Natural killer cell treated with Interleukin-12 subunit alpha and Interleukin-12 subunit beta and Interleukin-15 and Interleukin-18, amount 100 ng/mL, for 72 hours (primary cell): Measurements from ENCODE around the gene FBXO45. TPM values are rescaled to one million over a fixed set of nuclear protein-coding genes. Genes with fewer than 3 reads are reported as not detected.
A peak's percentile ranks its signal among the peaks of the same experiment; 100 is the strongest.
"Not testable (repeated sequence)": the region's sequence is repeated elsewhere in the genome, so short reads cannot be mapped to it uniquely, and the experiment has no call there.

Source experiments
- ATAC-seq, 2 donors: fragments of 150-1000 bp; cut with Tn5 transposase in 1 of 2; sonication (Bioruptor Pico), chemical (Tn5 transposase) in 1 of 2; 2 replicates each; pipeline ENCODE4 v1.10.0; 2021
- DNase-seq: peaks from one replicate; pipeline ENCODE4 v3.0.0; 2022; ENCODE audit warnings: low spot score
- H3K27ac Mint-ChIP-seq, 2 donors: 1 replicate in 1 of 2; 2 replicates in 1 of 2; pipeline ENCODE4 v1.8.0; 2022; ENCODE audit warnings: mixed read lengths in 2 of 2, mild to moderate bottlenecking in 1 of 2, moderate library complexity in 1 of 2
- H3K27me3 Mint-ChIP-seq, 2 donors: 1 replicate in 1 of 2; 2 replicates in 1 of 2; pipeline ENCODE4 v1.8.0; 2022; ENCODE audit warnings: mixed read lengths in 2 of 2
- H3K36me3 Mint-ChIP-seq: one replicate; pipeline ENCODE4 v1.8.0; 2022; ENCODE audit warnings: mixed read lengths
- H3K4me1 Mint-ChIP-seq, 2 donors: 1 replicate in 1 of 2; 2 replicates in 1 of 2; pipeline ENCODE4 v1.8.0; 2022; ENCODE audit warnings: low read depth in 2 of 2, mixed read lengths in 2 of 2, mild to moderate bottlenecking in 1 of 2
- H3K4me3 Mint-ChIP-seq: one replicate; pipeline ENCODE4 v1.8.0; 2022; ENCODE audit warnings: mixed read lengths
- H3K9me3 Mint-ChIP-seq: 2 replicates; pipeline ENCODE4 v1.8.0; 2022; ENCODE audit warnings: mixed read lengths
- total RNA-seq, 2 donors: library from RNA; stranded (reverse); gene quantifications; one replicate each; pipeline ENCODE4 v1.2.3, GENCODE V29; 2022

The FBXO45 gene
- total RNA-seq, 2 donors from 2014 or later, result 17.7 to 22.3 TPM

DNA sequence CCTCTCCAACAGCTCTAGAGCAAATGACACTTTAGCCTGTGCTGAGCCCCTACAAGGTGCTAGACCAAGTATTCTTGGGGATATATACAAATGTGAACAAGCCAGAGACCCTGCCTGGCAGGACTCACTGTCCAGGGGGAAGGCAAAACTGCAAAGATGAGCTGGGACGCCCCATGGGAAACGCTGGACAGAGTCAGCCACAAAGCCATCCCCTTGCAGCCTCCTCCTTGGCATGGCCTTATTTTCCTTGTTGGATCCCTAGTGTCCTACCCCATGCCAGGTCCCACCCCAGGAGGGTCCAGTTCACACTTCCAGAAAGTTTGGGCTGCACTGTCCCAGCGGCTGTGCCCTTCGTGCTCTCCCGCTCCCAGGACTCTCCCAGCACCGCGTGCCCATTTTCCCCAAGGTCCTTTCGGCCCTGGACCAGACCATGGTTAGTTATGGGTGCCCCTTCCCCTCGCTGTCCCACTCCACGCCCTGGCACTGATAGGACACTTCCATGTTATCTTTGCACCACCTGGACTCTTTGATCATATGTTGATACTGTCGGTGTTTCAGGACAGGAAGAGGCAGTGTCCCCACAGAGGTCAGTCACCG lies 65.2 kb downstream of the FBXO45 start:
- peak overlapping the region; percentile 84 for H3K4me3 Mint-ChIP-seq
- ATAC-seq, result no peak
- H3K27ac Mint-ChIP-seq, result peak overlapping the region; percentile 90 to 94
- H3K27me3 Mint-ChIP-seq, result no peaks in the 10 kb centered on the region
- no peaks in the 10 kb centered on the region for H3K9me3 Mint-ChIP-seq
- no peak for DNase-seq
- peaks cover 62 to 68% of the 10 kb centered on the region in 2 donors for H3K4me1 Mint-ChIP-seq
- H3K36me3 Mint-ChIP-seq, result no peaks in the 10 kb centered on the region

DNA sequence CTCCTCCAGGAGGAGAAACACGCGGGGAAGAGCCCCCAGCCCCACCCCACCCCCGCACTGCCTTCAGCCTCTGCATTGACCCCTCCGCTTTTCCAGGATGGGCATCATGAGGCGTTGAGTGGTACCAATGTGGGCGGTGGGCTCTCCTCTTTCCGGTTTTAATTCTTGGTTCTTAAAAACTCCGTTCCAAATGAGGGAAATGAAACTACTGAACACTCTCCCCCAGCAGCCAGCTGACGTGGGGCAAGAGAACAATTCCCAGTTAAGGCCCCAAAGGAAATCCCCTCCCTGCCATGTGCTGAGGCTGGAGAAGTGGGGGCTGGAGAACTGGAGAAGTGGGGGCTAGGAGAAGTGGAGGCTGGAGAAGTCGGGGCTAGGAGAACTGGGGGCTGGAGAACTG lies 65.8 kb downstream of the FBXO45 start:
- no peaks in the 10 kb centered on the region for H3K36me3 Mint-ChIP-seq
- H3K27me3 Mint-ChIP-seq, result no peaks in the 10 kb centered on the region
- peak overlapping the region; percentile 90 to 94 for H3K27ac Mint-ChIP-seq
- peaks cover 68 to 74% of the 10 kb centered on the region in 2 donors for H3K4me1 Mint-ChIP-seq
- DNase-seq (no peak), ATAC-seq (no peak)
- H3K4me3 Mint-ChIP-seq, result peak overlapping the region; percentile 84
- no peaks in the 10 kb centered on the region for H3K9me3 Mint-ChIP-seq

- peak overlapping the region; percentile 94 to 96 for H3K27ac Mint-ChIP-seq
- H3K4me1 Mint-ChIP-seq, result peaks cover 68 to 71% of the 10 kb centered on the region in 2 donors
Measured at GRCh38 chr3:196634829-196635228, 66.4 kb downstream of the FBXO45 start.

GRCh38 chr3:196636369-196637349 lies 68.2 kb downstream of the FBXO45 start:
- H3K4me1 Mint-ChIP-seq, result peaks cover 64 to 69% of the 10 kb centered on the region in 2 donors
- no peaks in the 10 kb centered on the region for H3K9me3 Mint-ChIP-seq
- peak overlapping the region; percentile 94 to 96 for H3K27ac Mint-ChIP-seq
- DNase-seq, result no peak
- no peaks in the 10 kb centered on the region for H3K27me3 Mint-ChIP-seq
- ATAC-seq, result no peak
- peak overlapping the region; percentile 51 for H3K4me3 Mint-ChIP-seq
- no peaks in the 10 kb centered on the region for H3K36me3 Mint-ChIP-seq

More at GRCh38 chr3:196634829-196635228, 66.4 kb downstream of the FBXO45 start:
- Mint-ChIP-seq H3K9me3 (no peaks in the 10 kb centered on the region), H3K27me3 (no peaks in the 10 kb centered on the region), H3K36me3 (no peaks in the 10 kb centered on the region), H3K4me3 (no peak overlapping the region)
- ATAC-seq, result no peak
- no peak for DNase-seq

- Mint-ChIP-seq H3K4me3 (peak overlapping the region; percentile 38), H3K27ac (peak overlapping the region; percentile 94 to 96), H3K4me1 (peaks cover 66 to 69% of the 10 kb centered on the region in 2 donors)
- not testable (repeated sequence) for DNase-seq, H3K27me3 Mint-ChIP-seq, ATAC-seq, H3K36me3 Mint-ChIP-seq, H3K9me3 Mint-ChIP-seq
Measured at GRCh38 chr3:196637941-196638340, 69.5 kb downstream of the FBXO45 start.

Other genes starting within 250 kb of the FBXO45 start
- gene TM4SF19, start 230.3 kb upstream of the FBXO45 start, total RNA-seq, result under 1 TPM in 1 of 2 donors, not detected in 1; 0.81 TPM
- gene UBXN7, start 136.2 kb upstream of the FBXO45 start, total RNA-seq, result 10 to 100 TPM; 51.4 to 53.2 TPM
- 10 to 100 TPM; 22.2 to 29.9 TPM for gene RNF168, start 64.9 kb upstream of the FBXO45 start, total RNA-seq
- gene SMCO1, start 53.3 kb upstream of the FBXO45 start, total RNA-seq, result not detected
- 10 to 100 TPM; 19.7 to 23.0 TPM for gene WDR53, start 106 bp upstream of the FBXO45 start, total RNA-seq
- 10 to 100 TPM; 40.3 to 55.7 TPM for gene NRROS, start 71.0 kb downstream of the FBXO45 start, total RNA-seq
- 1 to 10 TPM; 2.3 to 4.2 TPM for gene CEP19, start 143.6 kb downstream of the FBXO45 start, total RNA-seq
- 10 to 100 TPM; 28.1 to 33.6 TPM for gene PIGX, start 143.7 kb downstream of the FBXO45 start, total RNA-seq
- gene PAK2, start 171.2 kb downstream of the FBXO45 start, total RNA-seq, result 10 to 100 TPM; 70.1 to 83.3 TPM